Measurements from ENCODE around the gene TARBP1. TPM values are rescaled to one million over a fixed set of nuclear protein-coding genes. Genes with fewer than 3 reads are reported as not detected.

Gene TARBP1
- total and polyA plus RNA-seq, 2 of the 4 experiments (the other 2 are of a cell fraction), result 10.6 to 17.7 TPM

DNA sequence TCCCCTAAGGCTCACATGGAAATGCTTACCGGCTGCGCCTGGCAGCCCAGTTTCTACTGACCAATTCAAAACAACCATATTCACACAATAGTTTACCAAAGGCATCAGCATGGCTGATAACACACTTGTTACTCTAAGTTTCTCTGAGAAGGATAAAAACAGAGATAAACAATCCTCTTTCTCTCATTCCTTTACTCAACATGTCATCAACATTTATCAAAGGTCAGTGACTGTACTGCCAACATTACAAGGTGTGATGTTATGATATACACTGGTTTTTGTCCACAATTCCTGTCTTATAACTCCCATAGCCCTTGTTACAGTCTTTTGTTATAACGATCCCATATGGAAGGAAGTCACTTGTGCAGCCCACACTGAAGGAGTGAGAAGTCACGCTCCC is 72.1 kb downstream of the TARBP1 start:
- TF ChIP-seq, protein P1, sequence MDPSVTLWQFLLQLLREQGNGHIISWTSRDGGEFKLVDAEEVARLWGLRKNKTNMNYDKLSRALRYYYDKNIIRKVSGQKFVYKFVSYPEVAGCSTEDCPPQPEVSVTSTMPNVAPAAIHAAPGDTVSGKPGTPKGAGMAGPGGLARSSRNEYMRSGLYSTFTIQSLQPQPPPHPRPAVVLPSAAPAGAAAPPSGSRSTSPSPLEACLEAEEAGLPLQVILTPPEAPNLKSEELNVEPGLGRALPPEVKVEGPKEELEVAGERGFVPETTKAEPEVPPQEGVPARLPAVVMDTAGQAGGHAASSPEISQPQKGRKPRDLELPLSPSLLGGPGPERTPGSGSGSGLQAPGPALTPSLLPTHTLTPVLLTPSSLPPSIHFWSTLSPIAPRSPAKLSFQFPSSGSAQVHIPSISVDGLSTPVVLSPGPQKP (IDR thresholded peaks at IDR 0.05; ENCODE audit: borderline replicate concordance, low read depth, low read length), result no peak
- TF ChIP-seq CHD1 (IDR thresholded peaks at IDR 0.05; ENCODE audit: low read depth, low read length) (no peak), MAZ (IDR thresholded peaks at IDR 0.05; ENCODE audit: borderline replicate concordance, low read depth, low read length) (no peak), FOS (IDR thresholded peaks at IDR 0.05; ENCODE audit: low read depth, low read length) (no peak)
- H4K8ac ChIP-seq (ENCODE audit: low read depth in 2 of 2, low read length in 2 of 2), result no peak overlapping the region
- H2AFZ ChIP-seq (replicated peaks; ENCODE audit: low read length, poor library complexity), result no peak overlapping the region
- 90% methylated on average over 2 of the region's 4 CpGs; no CpG with 5 or more reads in 1 of the 2 experiments for WGBS, 2 experiments (ENCODE audit: extremely low coverage in 2 of 2, insufficient read length in 1 of 2)
- no peak overlapping the region for H2BK5ac ChIP-seq (ENCODE audit: low read depth, low read length, poor library complexity, severe bottlenecking)
- H4K5ac ChIP-seq (ENCODE audit: low read depth, low read length), result no peak overlapping the region
- ChIA-PET POLR2A (ENCODE audit: unreplicated experiment) (no interaction called here), CTCF (no interaction called here)
- H2AK9ac ChIP-seq (replicated peaks; ENCODE audit: low read depth, low read length, poor library complexity), result no peak overlapping the region
- no peaks in the 10 kb centered on the region for H4K20me1 ChIP-seq (ENCODE audit: insufficient read depth, low read length)
- H2BK120ac ChIP-seq (ENCODE audit: low read depth, low read length), result no peak overlapping the region
- no peaks in the 10 kb centered on the region for H3K36me3 ChIP-seq (ENCODE audit: control insufficient read depth, insufficient read depth, low read length)
- H2AK5ac ChIP-seq (ENCODE audit: low read depth, low read length), result no peak overlapping the region
- peaks cover 2% of the 10 kb centered on the region; the same call in 1 of the 2 replicates for H3K9me1 ChIP-seq (ENCODE audit: insufficient read depth, low read length)
- no peak overlapping the region for H3K4me2 ChIP-seq (ENCODE audit: low read depth, low read length)
- DNase-seq (peak; percentile 8), ATAC-seq (ENCODE audit: low read depth) (peak; percentile 49)
- no peak overlapping the region for H3K9ac ChIP-seq (ENCODE audit: low read depth, low read length)
- no peak overlapping the region for H3K18ac ChIP-seq (ENCODE audit: low read depth, low read length)
- no peak overlapping the region for H3K4me3 ChIP-seq (ENCODE audit: insufficient read depth, low read depth, low read length)
- dilution Hi-C loops (cut with HindIII; ENCODE audit: low sequenced_read_pairs, unreplicated experiment) (no loop called here), intact Hi-C loops (cut with micrococcal nuclease) (no loop called here), in situ Hi-C loops (cut with MboI; ENCODE audit: low sequenced_read_pairs) (no loop called here)
- peaks cover 2% of the 10 kb centered on the region; the same call in 1 of the 2 replicates for H3K4me1 ChIP-seq (ENCODE audit: control insufficient read depth, insufficient read depth, low read length)
- no peak overlapping the region for H3K14ac ChIP-seq (replicated peaks; ENCODE audit: low read depth, low read length)
- H2BK20ac ChIP-seq (ENCODE audit: low read depth, low read length), result no peak overlapping the region
- H3K9me3 ChIP-seq (ENCODE audit: control insufficient read depth, insufficient read depth, low read length), result no peaks in the 10 kb centered on the region
- H3K4ac ChIP-seq (ENCODE audit: low read depth, low read length), result no peak overlapping the region
- H3K27me3 ChIP-seq (ENCODE audit: control insufficient read depth, insufficient read depth, low read length), result no peaks in the 10 kb centered on the region
- no peak overlapping the region for H3K27ac ChIP-seq (ENCODE audit: insufficient read depth, low read length)
- no peak overlapping the region for H3K23ac ChIP-seq (ENCODE audit: low read depth, low read length)
- H3K56ac ChIP-seq (ENCODE audit: extremely low read depth, insufficient read depth, low read length), result no peak overlapping the region
- no peak overlapping the region for H2BK15ac ChIP-seq (ENCODE audit: low read depth, low read length)
- BruUV-seq (replicated peaks), result no TSS peak
- no peak overlapping the region for H4K91ac ChIP-seq (ENCODE audit: insufficient read depth, low read depth, low read length)
- H3K79me1 ChIP-seq (ENCODE audit: low read depth in 1 of 2, low read length in 2 of 2), result no peaks in the 10 kb centered on the region

Data from IMR-90 (cell line).